ENCODE measurements around the gene IL1RAPL2. TPM values are rescaled to one million over a fixed set of nuclear protein-coding genes. Genes with fewer than 3 reads are reported as not detected.

IL1RAPL2 gene
- total and polyA plus RNA-seq, 8 donors, result 0.13 to 1.1 (median 0.47) TPM; not detected in 2

- Histone ChIP-seq H3K4me3 (no peak overlapping the region), H3K27ac (no peak overlapping the region), H3K9me3 (no peaks in the 10 kb centered on the region), H3K27me3 (no peaks in the 10 kb centered on the region), H3K4me1 (no peaks in the 10 kb centered on the region), H3K36me3 (no peaks in the 10 kb centered on the region)
- TF ChIP-seq, protein P1, sequence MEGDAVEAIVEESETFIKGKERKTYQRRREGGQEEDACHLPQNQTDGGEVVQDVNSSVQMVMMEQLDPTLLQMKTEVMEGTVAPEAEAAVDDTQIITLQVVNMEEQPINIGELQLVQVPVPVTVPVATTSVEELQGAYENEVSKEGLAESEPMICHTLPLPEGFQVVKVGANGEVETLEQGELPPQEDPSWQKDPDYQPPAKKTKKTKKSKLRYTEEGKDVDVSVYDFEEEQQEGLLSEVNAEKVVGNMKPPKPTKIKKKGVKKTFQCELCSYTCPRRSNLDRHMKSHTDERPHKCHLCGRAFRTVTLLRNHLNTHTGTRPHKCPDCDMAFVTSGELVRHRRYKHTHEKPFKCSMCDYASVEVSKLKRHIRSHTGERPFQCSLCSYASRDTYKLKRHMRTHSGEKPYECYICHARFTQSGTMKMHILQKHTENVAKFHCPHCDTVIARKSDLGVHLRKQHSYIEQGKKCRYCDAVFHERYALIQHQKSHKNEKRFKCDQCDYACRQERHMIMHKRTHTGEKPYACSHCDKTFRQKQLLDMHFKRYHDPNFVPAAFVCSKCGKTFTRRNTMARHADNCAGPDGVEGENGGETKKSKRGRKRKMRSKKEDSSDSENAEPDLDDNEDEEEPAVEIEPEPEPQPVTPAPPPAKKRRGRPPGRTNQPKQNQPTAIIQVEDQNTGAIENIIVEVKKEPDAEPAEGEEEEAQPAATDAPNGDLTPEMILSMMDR (IDR thresholded peaks at IDR 0.05), result no peak
- DNase-seq (no peak), ATAC-seq (no peak)
- intact Hi-C loops (cut with DNase I), result no loop called here
Measured at GRCh38 chrX:105179644-105180043, 613.6 kb downstream of the IL1RAPL2 start.

- H3K27ac ChIP-seq, result no peak overlapping the region
- H3K4me1 ChIP-seq, result no peaks in the 10 kb centered on the region
- H3K9me3 ChIP-seq, result no peaks in the 10 kb centered on the region
- peaks cover 0 to 8% of the 10 kb centered on the region in 2 donors for H3K27me3 ChIP-seq
- H3K4me3 ChIP-seq, result no peak overlapping the region
- ATAC-seq, result no peak
- TF ChIP-seq, protein P1 (IDR thresholded peaks at IDR 0.05), result no peak
- intact Hi-C loops (cut with DNase I), result no loop called here
- DNase-seq, result no peak
- H3K36me3 ChIP-seq, result no peaks in the 10 kb centered on the region
Measured at GRCh38 chrX:105189093-105189492, 623.1 kb downstream of the IL1RAPL2 start.

- TF ChIP-seq, protein P1 (IDR thresholded peaks at IDR 0.05), result peak; percentile 47 to 90
Measured at GRCh38 chrX:105190252-105190853, 624.4 kb downstream of the IL1RAPL2 start.

DNA sequence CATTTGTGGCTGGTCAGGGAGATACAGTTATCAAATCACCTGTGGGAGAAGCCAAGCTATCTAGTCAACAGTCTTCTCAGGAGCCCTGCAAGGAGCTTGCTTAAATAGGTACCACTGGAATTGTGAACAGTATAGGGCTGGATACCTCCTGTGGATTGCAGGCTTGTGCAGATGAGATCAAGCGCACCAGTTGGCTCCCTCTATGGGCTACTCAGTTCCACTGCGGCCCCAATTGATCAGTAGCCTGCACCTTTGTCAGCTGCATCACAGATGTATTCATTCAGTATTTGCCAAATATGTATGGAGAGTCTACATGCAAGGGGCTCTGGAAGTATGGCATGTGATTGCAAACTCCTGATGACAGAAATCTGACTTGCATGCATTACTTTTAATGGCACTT lies 625.9 kb downstream of the IL1RAPL2 start:
- DNase-seq (peak in 1 of 4 donors; percentile 1), ATAC-seq (peak; percentile 60)
- Histone ChIP-seq H3K4me3 (no peak overlapping the region), H3K27ac (no peak overlapping the region), H3K4me1 (no peaks in the 10 kb centered on the region), H3K27me3 (peaks cover 0 to 3% of the 10 kb centered on the region in 2 donors), H3K9me3 (no peaks in the 10 kb centered on the region), H3K36me3 (no peaks in the 10 kb centered on the region)
- intact Hi-C loops (cut with DNase I), result no loop called here
- TF ChIP-seq, protein P1 (IDR thresholded peaks at IDR 0.05), result peak in 1 of 2 donors; percentile 33

More at GRCh38 chrX:105190252-105190853, 624.4 kb downstream of the IL1RAPL2 start:
- peaks cover 0 to 8% of the 10 kb centered on the region in 2 donors for H3K27me3 ChIP-seq
- no peaks in the 10 kb centered on the region for H3K36me3 ChIP-seq
- no peaks in the 10 kb centered on the region for H3K4me1 ChIP-seq
- intact Hi-C loops (cut with DNase I), result no loop called here
- H3K4me3 ChIP-seq, result no peak overlapping the region
- H3K27ac ChIP-seq, result no peak overlapping the region
- ATAC-seq (peak; percentile 38), DNase-seq (peak in 2 of 4 donors; percentile 11 to 22)
- H3K9me3 ChIP-seq, result no peaks in the 10 kb centered on the region

DNA sequence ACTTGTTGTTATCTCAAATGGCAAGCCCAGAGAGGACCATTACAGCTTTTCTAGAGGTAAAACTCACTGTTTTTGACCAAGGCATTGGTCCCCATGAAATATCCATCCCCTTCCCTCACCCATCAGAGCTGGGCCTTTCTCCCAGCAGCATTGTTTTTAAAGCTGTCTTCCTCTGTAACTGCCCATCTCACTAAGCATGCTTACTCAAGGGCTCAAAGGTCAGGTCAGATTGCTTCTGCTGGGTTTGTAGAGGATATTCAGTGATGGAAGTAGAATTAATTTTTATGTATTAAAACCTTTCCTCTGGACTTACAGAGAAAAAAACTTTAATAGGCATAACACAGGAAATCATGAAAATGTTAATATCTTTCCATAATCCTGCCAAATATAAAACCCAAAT lies 643.4 kb downstream of the IL1RAPL2 start:
- ATAC-seq (no peak), DNase-seq (no peak)
- no peak overlapping the region for H3K27ac ChIP-seq
- TF ChIP-seq, protein P1 (IDR thresholded peaks at IDR 0.05), result no peak
- intact Hi-C loops (cut with DNase I), result no loop called here
- H3K27me3 ChIP-seq, result no peaks in the 10 kb centered on the region
- H3K9me3 ChIP-seq, result no peaks in the 10 kb centered on the region
- H3K4me1 ChIP-seq, result no peaks in the 10 kb centered on the region
- H3K36me3 ChIP-seq, result no peaks in the 10 kb centered on the region
- H3K4me3 ChIP-seq, result no peak overlapping the region
